ENCODE data around the gene SLC37A3. TPM values are rescaled to one million over a fixed set of nuclear protein-coding genes. Genes with fewer than 3 reads are reported as not detected.
"Not testable (repeated sequence)": the region's sequence is repeated elsewhere in the genome, so short reads cannot be mapped to it uniquely, and the experiment has no call there.

Gene SLC37A3
- total and polyA plus RNA-seq, 3 donors from 2014 or later = 23.8 to 67.3 (median 44.7) TPM

DNA sequence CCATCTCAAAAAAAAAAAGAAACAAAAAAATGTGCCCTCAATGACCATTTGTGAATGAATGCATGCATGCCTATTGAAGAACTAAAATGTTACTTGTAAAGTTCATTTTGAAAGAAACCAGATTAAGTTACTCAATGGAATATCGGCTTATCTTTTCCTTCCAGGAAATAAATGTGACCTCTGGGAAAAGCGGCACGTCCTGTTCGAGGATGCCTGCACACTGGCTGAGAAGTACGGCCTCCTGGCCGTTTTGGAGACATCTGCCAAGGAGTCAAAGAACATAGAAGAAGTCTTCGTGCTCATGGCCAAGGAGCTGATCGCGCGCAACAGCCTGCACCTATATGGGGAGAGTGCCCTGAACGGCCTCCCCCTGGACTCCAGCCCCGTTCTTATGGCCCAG lies 27.4 kb upstream of the SLC37A3 start:
- DNase-seq = no peak
- 69 to 75% methylated on average over 11 to 12 of the region's 12 CpGs for WGBS, 2 donors
- Histone ChIP-seq H3K27me3 (no peaks in the 10 kb centered on the region), H3K9me3 (no peaks in the 10 kb centered on the region), H3K4me3 (no peak overlapping the region), H3K27ac (no peak overlapping the region), H3K36me3 (ENCODE audit: low read depth, missing control alignments) (no peaks in the 10 kb centered on the region), H3K4me1 (no peaks in the 10 kb centered on the region)
- TF ChIP-seq POLR2A (IDR thresholded peaks at IDR 0.05) = no peak
- TF ChIP-seq, protein P1, sequence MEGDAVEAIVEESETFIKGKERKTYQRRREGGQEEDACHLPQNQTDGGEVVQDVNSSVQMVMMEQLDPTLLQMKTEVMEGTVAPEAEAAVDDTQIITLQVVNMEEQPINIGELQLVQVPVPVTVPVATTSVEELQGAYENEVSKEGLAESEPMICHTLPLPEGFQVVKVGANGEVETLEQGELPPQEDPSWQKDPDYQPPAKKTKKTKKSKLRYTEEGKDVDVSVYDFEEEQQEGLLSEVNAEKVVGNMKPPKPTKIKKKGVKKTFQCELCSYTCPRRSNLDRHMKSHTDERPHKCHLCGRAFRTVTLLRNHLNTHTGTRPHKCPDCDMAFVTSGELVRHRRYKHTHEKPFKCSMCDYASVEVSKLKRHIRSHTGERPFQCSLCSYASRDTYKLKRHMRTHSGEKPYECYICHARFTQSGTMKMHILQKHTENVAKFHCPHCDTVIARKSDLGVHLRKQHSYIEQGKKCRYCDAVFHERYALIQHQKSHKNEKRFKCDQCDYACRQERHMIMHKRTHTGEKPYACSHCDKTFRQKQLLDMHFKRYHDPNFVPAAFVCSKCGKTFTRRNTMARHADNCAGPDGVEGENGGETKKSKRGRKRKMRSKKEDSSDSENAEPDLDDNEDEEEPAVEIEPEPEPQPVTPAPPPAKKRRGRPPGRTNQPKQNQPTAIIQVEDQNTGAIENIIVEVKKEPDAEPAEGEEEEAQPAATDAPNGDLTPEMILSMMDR (IDR thresholded peaks at IDR 0.05) = no peak
- intact Hi-C loops (cut with DNase I; ENCODE audit: low total_unique reads) = no loop called here

DNA sequence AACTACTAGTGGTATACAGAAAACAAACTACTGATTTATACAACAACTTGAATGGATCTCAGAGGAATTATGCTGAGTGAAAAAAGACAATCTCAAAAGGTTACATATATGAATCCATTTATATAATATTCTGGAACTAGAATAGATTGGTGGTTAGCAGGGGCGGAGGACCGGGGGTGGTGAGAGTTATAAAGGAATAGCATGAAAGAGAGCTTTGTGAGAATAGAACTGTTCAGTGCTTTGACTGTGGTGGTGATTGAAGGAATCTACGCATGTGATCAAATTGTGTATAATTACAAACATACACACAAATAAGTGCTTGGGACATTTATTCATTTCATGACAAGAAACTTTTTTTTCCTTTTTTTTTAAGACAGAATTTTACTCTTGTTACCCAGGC lies 25.2 kb upstream of the SLC37A3 start:
- no peaks in the 10 kb centered on the region for H3K27me3 ChIP-seq
- intact Hi-C loops (cut with DNase I; ENCODE audit: low total_unique reads) = no loop called here
- no peak overlapping the region for H3K27ac ChIP-seq
- H3K4me1 ChIP-seq = no peaks in the 10 kb centered on the region
- 96 to 97% methylated on average over 3 of the region's 3 CpGs for WGBS, 2 donors
- TF ChIP-seq, protein P1 (IDR thresholded peaks at IDR 0.05) = no peak
- no peak for TF ChIP-seq POLR2A (IDR thresholded peaks at IDR 0.05)
- no peaks in the 10 kb centered on the region for H3K36me3 ChIP-seq (ENCODE audit: low read depth, missing control alignments)
- H3K4me3 ChIP-seq = no peak overlapping the region
- DNase-seq = no peak
- no peaks in the 10 kb centered on the region for H3K9me3 ChIP-seq

DNA sequence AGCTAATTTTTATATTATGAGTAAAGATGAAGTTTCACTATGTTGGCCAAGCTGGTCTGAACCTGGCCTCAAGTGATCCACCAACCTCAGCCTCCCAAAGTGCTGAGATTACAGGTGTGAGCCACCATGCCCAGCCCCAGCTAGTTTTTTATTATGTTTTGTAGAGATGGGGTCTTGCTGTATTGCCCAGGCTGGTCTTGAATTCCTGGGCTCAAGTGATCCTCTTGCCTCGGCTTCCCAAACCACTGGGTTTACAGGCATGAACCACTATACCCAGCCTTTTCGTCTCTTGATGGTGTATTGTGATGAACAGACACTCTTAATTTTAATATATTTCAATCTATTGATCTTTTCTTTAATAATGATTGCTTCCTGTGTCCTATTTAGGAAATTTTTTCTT lies 23.2 kb upstream of the SLC37A3 start:
- Histone ChIP-seq H3K4me1 (no peaks in the 10 kb centered on the region), H3K27me3 (no peaks in the 10 kb centered on the region), H3K9me3 (no peaks in the 10 kb centered on the region), H3K36me3 (ENCODE audit: low read depth, missing control alignments) (no peaks in the 10 kb centered on the region), H3K4me3 (no peak overlapping the region), H3K27ac (no peak overlapping the region)
- TF ChIP-seq, protein P1 (IDR thresholded peaks at IDR 0.05) = no peak
- TF ChIP-seq POLR2A (IDR thresholded peaks at IDR 0.05) = no peak
- WGBS, 2 donors = 90 to 92% methylated on average over 2 of the region's 2 CpGs
- no peak for DNase-seq
- intact Hi-C loops (cut with DNase I; ENCODE audit: low total_unique reads) = no loop called here

DNA sequence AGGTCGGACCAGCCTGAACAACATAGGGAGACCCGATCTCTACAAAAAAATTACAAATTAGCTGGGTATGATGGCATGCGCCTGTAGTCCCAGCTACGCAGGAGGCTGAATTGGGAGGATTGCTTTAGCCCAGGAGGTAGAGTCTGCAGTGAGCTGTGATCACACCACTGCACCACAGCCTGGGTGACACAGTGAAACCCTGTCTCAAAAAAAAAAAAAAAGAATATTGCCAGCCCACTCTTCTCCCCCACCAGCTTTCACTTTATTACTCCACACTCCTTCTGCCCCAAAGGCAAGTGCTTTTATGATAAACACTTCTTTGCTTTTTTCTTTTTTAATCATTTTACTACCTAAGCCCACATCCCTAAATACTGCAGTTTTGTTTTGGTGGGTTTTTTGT lies 20.3 kb upstream of the SLC37A3 start:
- no peaks in the 10 kb centered on the region for H3K9me3 ChIP-seq
- TF ChIP-seq, protein P1 (IDR thresholded peaks at IDR 0.05) = no peak
- TF ChIP-seq POLR2A (IDR thresholded peaks at IDR 0.05) = no peak
- no peak for DNase-seq
- no peak overlapping the region for H3K4me3 ChIP-seq
- no peaks in the 10 kb centered on the region for H3K36me3 ChIP-seq (ENCODE audit: low read depth, missing control alignments)
- intact Hi-C loops (cut with DNase I; ENCODE audit: low total_unique reads) = no loop called here
- WGBS, 2 donors = 87 to 94% methylated on average over 4 of the region's 4 CpGs
- no peaks in the 10 kb centered on the region for H3K27me3 ChIP-seq
- no peak overlapping the region for H3K27ac ChIP-seq
- H3K4me1 ChIP-seq = no peaks in the 10 kb centered on the region

DNA sequence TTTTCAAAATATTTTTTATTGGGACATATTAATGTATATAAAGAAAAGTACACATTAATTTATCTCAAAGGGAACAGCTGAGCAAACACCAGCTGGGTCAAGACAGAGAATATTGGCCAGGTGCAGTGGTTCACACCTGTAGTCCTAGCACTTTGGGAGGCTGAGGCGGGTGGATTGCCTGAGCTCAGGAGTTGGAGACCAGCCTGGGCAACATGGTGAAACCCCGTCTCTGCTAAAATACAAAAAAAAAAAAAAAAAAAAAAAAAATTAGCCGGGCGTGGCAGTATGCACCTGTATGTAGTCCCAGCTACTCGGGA lies 19.8 kb upstream of the SLC37A3 start:
- H3K4me3 ChIP-seq; H3K36me3 ChIP-seq (ENCODE audit: low read depth, missing control alignments); DNase-seq; H3K9me3 ChIP-seq; H3K27me3 ChIP-seq; H3K27ac ChIP-seq; H3K4me1 ChIP-seq; intact Hi-C loops (cut with DNase I; ENCODE audit: low total_unique reads): not testable (repeated sequence)
- WGBS, 2 donors = 87 to 94% methylated on average over 5 of the region's 5 CpGs
